HEK293 (cell line): ENCODE measurements around the gene SEC22C.

Source experiments
- CTCF ChIA-PET: fragments of 350-600 bp; formaldehyde crosslinking; extraction: SDS; loops from one replicate; lab custom pipeline; 2021; ENCODE audit warnings: antibody characterized with exemption; lab: Yijun Ruan, JAX
- POLR2A ChIA-PET: fragments of 300-600 bp; formaldehyde crosslinking; extraction: SDS; loops from one replicate; lab custom pipeline; 2020; ENCODE audit warnings: antibody characterized with exemption, inconsistent platforms; lab: Yijun Ruan, JAX
- H3K27ac ChIP-seq: fragments of 200-500 bp; sonication (Bioruptor generic); 2 replicates; pipeline ENCODE4 v1.5.1; 2014; ENCODE audit warnings: low read depth, low read length, control low read depth, inconsistent platforms; ENCODE audit errors: extremely low read depth
- H3K36me3 ChIP-seq, 2 experiments: fragments of 200-500 bp in 1 of 2; sonication (Bioruptor generic) in 1 of 2; 1 replicate in 1 of 2; 2 replicates in 1 of 2; pipeline ENCODE4 v1.5.1; 2014 to 2017; ENCODE audit warnings: inconsistent platforms in 2 of 2, low read length in 2 of 2; ENCODE audit not compliant: control insufficient read depth in 2 of 2, insufficient read depth in 1 of 2
- H3K4me1 ChIP-seq: fragments of 200-500 bp; sonication (Bioruptor generic); 2 replicates; pipeline ENCODE4 v1.5.1; 2014; ENCODE audit warnings: mild to moderate bottlenecking, low read length, inconsistent platforms; ENCODE audit not compliant: control insufficient read depth, insufficient read depth
- H3K4me3 ChIP-seq: 2 replicates; pipeline ENCODE4 v1.5.1; 2011; ENCODE audit warnings: low read depth, mild to moderate bottlenecking, control low read depth, low read length, moderate library complexity
- H3K9me3 ChIP-seq: fragments of 200-500 bp; sonication (Bioruptor generic); 2 replicates; pipeline ENCODE4 v1.5.1; 2014; ENCODE audit warnings: low read depth, low read length, inconsistent platforms; ENCODE audit not compliant: control insufficient read depth, insufficient read depth
- AEBP2 ChIP-seq: fragments of 450-650 bp; formaldehyde crosslinking; IDR thresholded peaks from 2 replicates; pipeline ENCODE4 v1.5.1; 2016; ENCODE audit warnings: missing biosample characterization, missing genetic modification characterization, borderline replicate concordance
- BCL6B ChIP-seq: fragments of 450-650 bp; formaldehyde crosslinking; IDR thresholded peaks from 2 replicates; pipeline ENCODE4 v1.5.1; 2017; ENCODE audit warnings: missing biosample characterization, missing genetic modification characterization
- KLF8 ChIP-seq: fragments of 450-650 bp; formaldehyde crosslinking; IDR thresholded peaks from 2 replicates; pipeline ENCODE4 v1.5.1; 2016; ENCODE audit warnings: missing biosample characterization, missing genetic modification characterization
- MEIS1 ChIP-seq: sonication (generic); formaldehyde crosslinking; IDR thresholded peaks from 2 replicates; pipeline ENCODE4 v1.8.1; 2022; ENCODE audit warnings: missing genetic modification reagents, mild to moderate bottlenecking, borderline replicate concordance
- PRDM1 ChIP-seq: fragments of 450-650 bp; formaldehyde crosslinking; IDR thresholded peaks from 2 replicates; pipeline ENCODE4; 2016; ENCODE audit warnings: missing biosample characterization, missing genetic modification characterization
- ZBTB49 ChIP-seq: fragments of 450-650 bp; formaldehyde crosslinking; IDR thresholded peaks from 2 replicates; pipeline ENCODE4 v1.5.1; 2016; ENCODE audit warnings: missing biosample characterization, missing genetic modification characterization, low read depth
- ZBTB6 ChIP-seq: fragments of 450-650 bp; formaldehyde crosslinking; IDR thresholded peaks from 2 replicates; pipeline ENCODE4 v1.5.1; 2017; ENCODE audit warnings: missing biosample characterization, missing genetic modification characterization
- ZFP37 ChIP-seq: fragments of 450-650 bp; formaldehyde crosslinking; IDR thresholded peaks from 2 replicates; pipeline ENCODE4 v1.5.1; 2016; ENCODE audit warnings: missing biosample characterization, missing genetic modification characterization
- ZNF121 ChIP-seq: fragments of 450-650 bp; formaldehyde crosslinking; IDR thresholded peaks from 2 replicates; pipeline ENCODE4 v1.5.1; 2016; ENCODE audit warnings: missing biosample characterization, missing genetic modification characterization
- ZNF155 ChIP-seq: fragments of 450-650 bp; formaldehyde crosslinking; IDR thresholded peaks from 2 replicates; pipeline ENCODE4 v1.5.1; 2016; ENCODE audit warnings: missing biosample characterization, missing genetic modification characterization
- ZNF2 ChIP-seq: fragments of 450-650 bp; formaldehyde crosslinking; IDR thresholded peaks from 2 replicates; pipeline ENCODE4 v1.5.1; 2016; ENCODE audit warnings: missing biosample characterization, missing genetic modification characterization
- ZNF266 ChIP-seq: fragments of 450-650 bp; formaldehyde crosslinking; IDR thresholded peaks from 2 replicates; pipeline ENCODE4 v1.5.1; 2016; ENCODE audit warnings: missing biosample characterization, missing genetic modification characterization, low read depth
- ZNF514 ChIP-seq: fragments of 450-650 bp; formaldehyde crosslinking; IDR thresholded peaks from 2 replicates; pipeline ENCODE4 v1.5.1; 2016; ENCODE audit warnings: missing biosample characterization, missing genetic modification characterization
- ZNF561 ChIP-seq: fragments of 450-650 bp; IDR thresholded peaks from 2 replicates; pipeline ENCODE4 v1.5.1; 2018; ENCODE audit warnings: missing biosample characterization, missing genetic modification characterization, borderline replicate concordance
- ZNF571 ChIP-seq: fragments of 450-650 bp; formaldehyde crosslinking; IDR thresholded peaks from 2 replicates; pipeline ENCODE4 v1.5.0; 2017; ENCODE audit warnings: missing biosample characterization, missing genetic modification characterization
- ZNF610 ChIP-seq: fragments of 450-650 bp; formaldehyde crosslinking; IDR thresholded peaks from 2 replicates; pipeline ENCODE4 v1.5.1; 2016; ENCODE audit warnings: missing biosample characterization, missing genetic modification characterization, borderline replicate concordance
- ZNF626 ChIP-seq: fragments of 450-650 bp; sonication (Bioruptor Pico); formaldehyde crosslinking; IDR thresholded peaks from 2 replicates; pipeline ENCODE4 v1.5.1; 2018; ENCODE audit warnings: missing biosample characterization, missing genetic modification characterization, inconsistent platforms
- ZNF76 ChIP-seq: fragments of 450-650 bp; formaldehyde crosslinking; IDR thresholded peaks from 2 replicates; pipeline ENCODE4; 2016; ENCODE audit warnings: low read depth, missing biosample characterization, missing genetic modification characterization, borderline replicate concordance
- ZNF777 ChIP-seq: fragments of 450-650 bp; formaldehyde crosslinking; IDR thresholded peaks from 2 replicates; pipeline ENCODE4 v1.5.1; 2017; ENCODE audit warnings: missing biosample characterization, missing genetic modification characterization, borderline replicate concordance
- ZNF830 ChIP-seq: fragments of 450-650 bp; IDR thresholded peaks from 2 replicates; pipeline ENCODE4 v1.5.0; 2018; ENCODE audit warnings: missing biosample characterization, missing genetic modification characterization, low read depth, mild to moderate bottlenecking, moderate library complexity
- ZXDB ChIP-seq: fragments of 450-650 bp; formaldehyde crosslinking; IDR thresholded peaks from 2 replicates; pipeline ENCODE4 v1.5.1; 2016; ENCODE audit warnings: missing biosample characterization, missing genetic modification characterization

SEC22C gene

GRCh38 chr3:42581709-42582473, at the start of gene SEC22C (continued):
- peak; percentile 65 for TF ChIP-seq ZNF561 (tag by site-specific recombination)
- peak; percentile 79; the same call in 1 of the 2 replicates for TF ChIP-seq PRDM1
- TF ChIP-seq ZBTB6 (tag by site-specific recombination): no peak
- TF ChIP-seq ZNF121 (tag by site-specific recombination): no peak
- peak; percentile 56; the same call in 1 of the 2 replicates for TF ChIP-seq ZXDB

GRCh38 chr3:42613462-42613861, 31.7 kb upstream of the SEC22C start:
- TF ChIP-seq ZNF2 (tag by site-specific recombination) (no peak), PRDM1 (no peak), MEIS1 (CRISPR knock-in tag) (no peak), ZNF830 (no peak), ZNF571 (no peak), KLF8 (tag by site-specific recombination) (no peak), ZNF626 (tag by site-specific recombination) (no peak), ZNF514 (tag by site-specific recombination) (no peak), ZFP37 (tag by site-specific recombination) (no peak), ZNF155 (tag by site-specific recombination) (no peak), AEBP2 (no peak), ZBTB49 (no peak), ZNF266 (tag by site-specific recombination) (no peak), ZNF76 (tag by site-specific recombination) (no peak), ZNF777 (no peak), BCL6B (tag by site-specific recombination) (no peak), ZNF610 (tag by site-specific recombination) (no peak)
- TF ChIP-seq, all 188 proteins: peak for 0
- H3K4me3 ChIP-seq: no peak overlapping the region
- no peaks in the 10 kb centered on the region for H3K4me1 ChIP-seq
- POLR2A ChIA-PET: interaction anchor here (1.2 kb wide), 1 partner anchor 13 kb away, joined by 6 read pairs; the partner anchor contains the start of gene NKTR
- peaks cover 0 to 31% of the 10 kb centered on the region in 2 experiments; a peak in 2 of 3 replicates for H3K36me3 ChIP-seq
- CTCF ChIA-PET: interaction anchor here (0.6 to 1.2 kb wide), 11 partner anchors 9 to 385 kb away, joined by 3 to 7 read pairs (median 4); no protein-coding TSS in a partner anchor
- no peak overlapping the region for H3K27ac ChIP-seq
- no peaks in the 10 kb centered on the region for H3K9me3 ChIP-seq
